Testis (tissue), 3 donors: Measurements from ENCODE around the gene MRPS27. TPM values are rescaled to one million over a fixed set of nuclear protein-coding genes. Genes with fewer than 3 reads are reported as not detected.

Experiments
- DNase-seq: peaks from one replicate; pipeline ENCODE4 v3.0.0-alpha.2; 2019
- H3K27ac ChIP-seq, 2 donors: fragments of 200-600 bp; sonication (generic); one replicate each; pipeline ENCODE4 v1.5.1; 2019
- H3K27me3 ChIP-seq: fragments of 200-600 bp; sonication (generic); one replicate; pipeline ENCODE4 v1.5.1; 2019
- H3K36me3 ChIP-seq: fragments of 200-600 bp; sonication (generic); one replicate; pipeline ENCODE4 v1.5.1; 2017; ENCODE audit warnings: low read depth; ENCODE audit errors: missing control alignments
- H3K4me1 ChIP-seq: fragments of 200-600 bp; sonication (generic); one replicate; pipeline ENCODE4 v1.5.1; 2019
- H3K4me3 ChIP-seq, 2 donors: fragments of 200-600 bp; sonication (generic); one replicate each; pipeline ENCODE4 v1.5.1; 2017 to 2019
- H3K9me3 ChIP-seq: fragments of 200-600 bp; sonication (generic); one replicate; pipeline ENCODE4 v1.5.1; 2017
- CTCF ChIP-seq, 3 experiments: fragments of 450-650 bp in 2 of 3; fragments of 200-600 bp in 1 of 3; sonication (generic) in 1 of 3; IDR thresholded peaks; one replicate each; pipeline ENCODE4 v1.5.1; 2016 to 2019; ENCODE audit warnings: antibody characterized with exemption in 3 of 3, mild to moderate bottlenecking in 2 of 3, moderate library complexity in 1 of 3
- POLR2A ChIP-seq: fragments of 450-650 bp; IDR thresholded peaks from one replicate; pipeline ENCODE4 v1.6.1; 2017; ENCODE audit warnings: antibody characterized with exemption, mild to moderate bottlenecking, moderate library complexity
- WGBS, 2 donors: methylation state at CpG; one replicate each; pipeline ENCODE4 v1.1.5; 2018; 5-methylcytosine and 5-hydroxymethylcytosine counted together
- intact Hi-C: fragments of 100-400 bp; cut with DNase I; formaldehyde crosslinking; loops from one replicate; pipeline ENCODE4 v1.15.1; 2023; ENCODE audit warnings: low total_unique reads
- polyA plus RNA-seq: library from polyadenylated mRNA; stranded (reverse); fragments of 350-450 nt; fragmentation: Illumina TruSeq; extraction: RNeasy Lipid Tissue Mini Kit (QIAGEN cat#74804); gene quantifications from one replicate; pipeline ENCODE4 v1.2.3, GENCODE V29; 2014; ENCODE audit warnings: low read depth, low replicate concordance; ENCODE audit not compliant: insufficient read depth
- total RNA-seq, 2 donors: library from RNA; depleted of rRNA; stranded (reverse); fragments of >200 nt; gene quantifications; one replicate each; pipeline ENCODE4 v1.2.3, GENCODE V29; 2016

MRPS27 gene
- total and polyA plus RNA-seq, 3 donors from 2014 or later = 35.7 to 42.6 (median 41.6) TPM

DNA sequence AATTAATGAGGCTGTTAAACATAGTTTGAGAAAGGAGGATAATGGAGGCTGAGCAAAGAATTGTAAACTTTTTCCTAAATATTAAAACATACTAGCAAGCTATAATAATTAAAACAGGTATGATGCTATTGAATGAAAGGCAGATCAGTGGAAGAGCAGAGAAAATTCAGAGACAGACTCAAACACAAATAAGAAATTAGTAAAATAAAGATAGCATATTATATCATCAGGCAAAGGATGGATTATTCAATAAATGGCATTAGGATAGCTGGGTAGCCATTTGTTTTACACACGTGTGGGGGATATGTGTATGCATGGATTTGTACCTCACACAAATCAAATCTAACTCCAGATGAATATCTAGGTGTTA lies 50.6 kb downstream of the MRPS27 start:
- H3K9me3 ChIP-seq = no peaks in the 10 kb centered on the region
- WGBS, 2 donors = 96 to 98% methylated on average over 1 of the region's 1 CpG
- intact Hi-C loops = no loop called here

GRCh38 chr5:72268753-72269410 lies 51.2 kb downstream of the MRPS27 start:
- Histone ChIP-seq H3K36me3 (no peaks in the 10 kb centered on the region), H3K4me3 (no peak overlapping the region), H3K27ac (no peak overlapping the region), H3K4me1 (no peaks in the 10 kb centered on the region), H3K9me3 (no peaks in the 10 kb centered on the region), H3K27me3 (no peaks in the 10 kb centered on the region)
- WGBS, 2 donors = 68 to 71% methylated on average over 2 of the region's 2 CpGs
- peak; percentile 68 for DNase-seq
- no peak for TF ChIP-seq POLR2A
- peak; percentile 49 to 63 (median 51) for TF ChIP-seq CTCF (IDR thresholded peaks at IDR 0.05)
- intact Hi-C loops = no loop called here

More for the DNA sequence above, 50.6 kb downstream of the MRPS27 start:
- Histone ChIP-seq H3K4me3 (no peak overlapping the region), H3K36me3 (no peaks in the 10 kb centered on the region), H3K27me3 (no peaks in the 10 kb centered on the region), H3K4me1 (no peaks in the 10 kb centered on the region), H3K27ac (no peak overlapping the region)
- no peak for DNase-seq
- TF ChIP-seq POLR2A = no peak
- TF ChIP-seq CTCF (IDR thresholded peaks at IDR 0.05) = no peak

DNA sequence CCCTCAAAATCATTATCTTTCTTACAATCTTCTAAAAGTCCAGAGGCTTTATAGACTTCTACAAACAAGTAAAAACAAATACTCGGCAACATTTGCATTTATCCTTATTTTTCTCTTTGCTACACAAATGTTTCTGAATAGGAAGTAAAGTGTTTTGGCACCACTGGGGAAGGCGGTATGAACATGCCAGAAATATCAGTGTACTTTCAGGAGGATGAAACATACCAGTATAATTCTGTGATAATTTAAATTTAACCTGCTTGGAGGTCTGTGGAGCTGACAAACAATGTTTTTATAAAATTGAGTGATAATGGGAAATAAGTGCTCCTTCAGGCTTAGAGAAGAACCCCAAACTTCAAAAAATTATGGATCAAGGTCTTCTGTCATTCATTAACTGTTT lies 51.8 kb downstream of the MRPS27 start:
- intact Hi-C loops = no loop called here
- Histone ChIP-seq H3K27me3 (no peaks in the 10 kb centered on the region), H3K36me3 (no peaks in the 10 kb centered on the region), H3K9me3 (no peaks in the 10 kb centered on the region), H3K27ac (no peak overlapping the region), H3K4me3 (no peak overlapping the region), H3K4me1 (no peaks in the 10 kb centered on the region)
- no peak for TF ChIP-seq CTCF (IDR thresholded peaks at IDR 0.05)
- DNase-seq = no peak
- 67 to 68% methylated on average over 2 of the region's 2 CpGs for WGBS, 2 donors

DNA sequence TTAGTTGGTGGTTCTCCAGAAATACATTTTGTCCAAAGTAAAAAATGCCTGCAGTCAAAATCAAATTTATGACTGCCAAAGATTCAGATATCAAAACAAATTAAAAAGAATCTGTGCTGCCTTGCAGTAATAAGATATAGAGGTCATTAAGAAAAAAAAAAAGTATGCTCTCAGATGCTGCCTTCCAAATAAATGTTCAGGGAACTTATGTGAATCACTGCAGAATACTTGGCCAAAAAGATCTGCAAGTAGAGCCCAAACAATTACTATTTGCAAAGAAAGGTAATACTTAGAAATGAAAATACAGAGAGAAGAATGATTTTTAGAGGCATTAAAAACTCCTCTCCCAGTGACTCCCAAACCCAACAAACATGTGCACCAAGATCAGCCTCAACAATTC lies 52.4 kb downstream of the MRPS27 start:
- Histone ChIP-seq H3K9me3 (no peaks in the 10 kb centered on the region), H3K4me1 (no peaks in the 10 kb centered on the region), H3K36me3 (no peaks in the 10 kb centered on the region), H3K4me3 (no peak overlapping the region), H3K27ac (no peak overlapping the region), H3K27me3 (no peaks in the 10 kb centered on the region)
- TF ChIP-seq POLR2A (no peak), CTCF (IDR thresholded peaks at IDR 0.05) (no peak)
- no peak for DNase-seq
- intact Hi-C loops = no loop called here

- 95 to 97% methylated on average over 2 of the region's 2 CpGs for WGBS, 2 donors
- H3K36me3 ChIP-seq = no peaks in the 10 kb centered on the region
- no peak overlapping the region for H3K27ac ChIP-seq
- no peak for DNase-seq
- no peaks in the 10 kb centered on the region for H3K4me1 ChIP-seq
- H3K9me3 ChIP-seq = no peaks in the 10 kb centered on the region
- no peaks in the 10 kb centered on the region for H3K27me3 ChIP-seq
- H3K4me3 ChIP-seq = no peak overlapping the region
- TF ChIP-seq CTCF (IDR thresholded peaks at IDR 0.05) (no peak), POLR2A (no peak)
- intact Hi-C loops = no loop called here
Observed at GRCh38 chr5:72266862-72267261, 53.2 kb downstream of the MRPS27 start.
